COR-L47 (cell line): ENCODE measurements around the gene WWOX.

Experiments
- DNase-seq: peaks from one replicate; lab custom pipeline; 2025; lab: John Stamatoyannopoulos, UW

WWOX gene

GRCh38 chr16:78537511-78537910, 438.1 kb downstream of the WWOX start:
- DNase-seq: no peak

GRCh38 chr16:78538292-78538691, 438.8 kb downstream of the WWOX start:
- no peak for DNase-seq

GRCh38 chr16:78538919-78539318, 439.5 kb downstream of the WWOX start:
- no peak for DNase-seq

GRCh38 chr16:78542419-78542818, 443.0 kb downstream of the WWOX start:
- DNase-seq: no peak

- DNase-seq: no peak
Observed at GRCh38 chr16:78543023-78543422, 443.6 kb downstream of the WWOX start.

- no peak for DNase-seq
Observed at GRCh38 chr16:78549366-78549765, 449.9 kb downstream of the WWOX start.

GRCh38 chr16:78551487-78552085, 452.1 kb downstream of the WWOX start:
- peak; percentile 88 for DNase-seq

GRCh38 chr16:78552106-78552675, 452.7 kb downstream of the WWOX start:
- no peak for DNase-seq

GRCh38 chr16:78552716-78553115, 453.3 kb downstream of the WWOX start:
- DNase-seq: no peak

GRCh38 chr16:78553268-78554039, 454.0 kb downstream of the WWOX start:
- DNase-seq: no peak

- no peak for DNase-seq
Observed at GRCh38 chr16:78556421-78556820, 457.0 kb downstream of the WWOX start.

- no peak for DNase-seq
Observed at GRCh38 chr16:78560997-78561396, 461.5 kb downstream of the WWOX start.

- DNase-seq: no peak
Observed at GRCh38 chr16:78562111-78562510, 462.7 kb downstream of the WWOX start.

GRCh38 chr16:78562650-78563049, 463.2 kb downstream of the WWOX start:
- DNase-seq: no peak

GRCh38 chr16:78563905-78564304, 464.5 kb downstream of the WWOX start:
- DNase-seq: peak; percentile 79

- DNase-seq: no peak
Observed at GRCh38 chr16:78566397-78567073, 467.1 kb downstream of the WWOX start.

- no peak for DNase-seq
Observed at GRCh38 chr16:78570399-78571141, 471.1 kb downstream of the WWOX start.

- no peak for DNase-seq
Observed at GRCh38 chr16:78571434-78571833, 472.0 kb downstream of the WWOX start.

- no peak for DNase-seq
Observed at GRCh38 chr16:78571898-78572358, 472.5 kb downstream of the WWOX start.

GRCh38 chr16:78574571-78574970, 475.1 kb downstream of the WWOX start:
- DNase-seq: no peak

- no peak for DNase-seq
Observed at GRCh38 chr16:78576941-78577340, 477.5 kb downstream of the WWOX start.

GRCh38 chr16:78577630-78578029, 478.2 kb downstream of the WWOX start:
- no peak for DNase-seq
